HepG2 (cell line): ENCODE data around the gene RNF150. TPM values are rescaled to one million over a fixed set of nuclear protein-coding genes. Genes with fewer than 3 reads are reported as not detected.
A peak's percentile ranks its signal among the peaks of the same experiment; 100 is the strongest.

Experiments
- ATAC-seq: fragments of 200-7000 bp; cut with Tn5 transposase; 3 replicates; pipeline ENCODE4 v1.9.1; 2020; ENCODE audit warnings: mild to moderate bottlenecking, moderate library complexity
- BruUV-seq: library from RNA; stranded (reverse); fragments of 400-500 nt; replicated peaks from 2 replicates; lab custom pipeline; 2021; lab: Mats Ljungman, UMichigan
- CTCF ChIA-PET: fragments of 300-600 bp; formaldehyde crosslinking; extraction: SDS; loops from one replicate; lab custom pipeline; 2021; ENCODE audit warnings: low total read pairs, inconsistent platforms, low intra/inter-chr PET ratio; lab: Yijun Ruan, JAX
- POLR2A ChIA-PET: fragments of 350-600 bp; sonication (Branson Sonifier 250); formaldehyde crosslinking; loops from one replicate; lab custom pipeline; 2020; ENCODE audit warnings: antibody characterized with exemption, inconsistent platforms; lab: Yijun Ruan, JAX
- DNase-seq: peaks from one replicate; pipeline ENCODE4 v3.0.0-alpha.2; 2015; ENCODE audit warnings: low spot score
- FAIRE-seq: peaks from 3 replicates; lab custom pipeline; 2011; peaks lifted over from hg19 to GRCh38; lab: Jason Lieb, UNC
- H2AFZ ChIP-seq: one replicate; pipeline ENCODE4 v1.6.1; 2011; ENCODE audit warnings: low read length, inconsistent platforms
- H3K27ac ChIP-seq: fragments of 300-600 bp; 3 replicates; pipeline ENCODE4 v1.8.0; 2011; ENCODE audit warnings: mixed run types, mild to moderate bottlenecking, mixed read lengths, low read length, inconsistent platforms; ENCODE audit not compliant: insufficient read depth; ENCODE audit errors: extremely low read length
- H3K27me3 ChIP-seq, 2 experiments: fragments of 200-600 bp in 1 of 2; 2 replicates in 1 of 2; 3 replicates in 1 of 2; pipeline versions ENCODE4 v1.6.0 to v1.8.0; 2011; ENCODE audit warnings: low read length in 2 of 2, mild to moderate bottlenecking in 2 of 2, moderate library complexity in 2 of 2, inconsistent platforms in 1 of 2; ENCODE audit not compliant: insufficient read depth in 2 of 2, control insufficient read depth in 1 of 2
- H3K36me3 ChIP-seq, 2 experiments: fragments of 200-600 bp in 1 of 2; replicated peaks in 1 of 2; 2 replicates in 1 of 2; 3 replicates in 1 of 2; pipeline versions ENCODE4 v1.5.1 to v1.8.0; 2011; ENCODE audit warnings: low read length in 2 of 2, inconsistent platforms in 1 of 2; ENCODE audit not compliant: insufficient read depth in 2 of 2, control insufficient read depth in 1 of 2
- H3K4me1 ChIP-seq: 2 replicates; pipeline ENCODE4 v1.5.1; 2012; ENCODE audit warnings: low read length, inconsistent platforms; ENCODE audit not compliant: insufficient read depth
- H3K4me2 ChIP-seq: 2 replicates; pipeline ENCODE4 v1.6.0; 2011; ENCODE audit warnings: low read depth, low read length, inconsistent platforms
- H3K4me3 ChIP-seq, 3 experiments: fragments of 200-600 bp in 1 of 3; sonication (generic), shearing (Covaris generic) in 1 of 3; replicated peaks in 1 of 3; 2 replicates each; pipeline ENCODE4 v1.5.1; 2011 to 2016; ENCODE audit warnings: low read length in 3 of 3, inconsistent platforms in 2 of 3, low read depth in 2 of 3, mild to moderate bottlenecking in 2 of 3, control low read depth in 1 of 3, mixed read lengths in 1 of 3; ENCODE audit not compliant: insufficient read depth in 1 of 3
- H3K79me2 ChIP-seq: one replicate; pipeline ENCODE4 v1.6.1; 2011; ENCODE audit warnings: low read length, inconsistent platforms; ENCODE audit not compliant: insufficient read depth
- H3K9ac ChIP-seq: 2 replicates; pipeline ENCODE4 v1.6.0; 2011; ENCODE audit warnings: mild to moderate bottlenecking, low read depth, low read length, inconsistent platforms; ENCODE audit not compliant: insufficient read depth
- H3K9me3 ChIP-seq: 2 replicates; pipeline ENCODE4 v1.5.1; 2012; ENCODE audit warnings: mild to moderate bottlenecking, low read length
- H4K20me1 ChIP-seq: 2 replicates; pipeline ENCODE4 v1.6.0; 2011; ENCODE audit warnings: inconsistent platforms, mild to moderate bottlenecking, low read length, moderate library complexity; ENCODE audit not compliant: insufficient read depth
- FOXA3 ChIP-seq: IDR thresholded peaks from 2 replicates; pipeline ENCODE4 v1.6.1; 2016; ENCODE audit warnings: missing genetic modification reagents, missing compliant biosample characterization
- HCFC1 ChIP-seq: fragments of 150-350 bp; IDR thresholded peaks from 2 replicates; pipeline ENCODE4 v1.6.1; 2014; ENCODE audit warnings: low read depth, low read length
- PHB2 ChIP-seq: fragments of 450-650 bp; IDR thresholded peaks from 2 replicates; pipeline ENCODE4 v1.6.1; 2018; ENCODE audit not compliant: partially characterized antibody
- THAP11 ChIP-seq: IDR thresholded peaks from 2 replicates; pipeline ENCODE4 v1.6.1; 2016; ENCODE audit warnings: missing biosample characterization, missing genetic modification reagents
- ZNF496 ChIP-seq: sonication (generic); formaldehyde crosslinking; IDR thresholded peaks from 2 replicates; pipeline ENCODE4 v1.8.1; 2023; ENCODE audit warnings: mild to moderate bottlenecking, moderate library complexity, missing genetic modification reagents; ENCODE audit not compliant: insufficient replicate concordance
- WGBS: methylation state at CpG from one replicate; pipeline ENCODE4 v1.1.6; 2017; ENCODE audit warnings: low lambda C conversion rate; 5-methylcytosine and 5-hydroxymethylcytosine counted together
- in situ Hi-C: cut with HindIII; loops from 2 replicates; pipeline ENCODE4 v1.10.0; 2017; ENCODE audit warnings: low pct_unique_long_range_greater_than_20kb; ENCODE audit not compliant: extremely low pct_ligation_motif_present
- intact Hi-C: fragments of 100-400 bp; cut with micrococcal nuclease; formaldehyde crosslinking; loops from one replicate; pipeline ENCODE4 v1.10.0; 2022; ENCODE audit not compliant: unreplicated experiment
- polyA plus RNA-seq, 8 experiments: library from polyadenylated mRNA; depleted of rRNA in 3 of 8; stranded (reverse) in 7 of 8; unstranded in 1 of 8; fragments of >200 nt; fragmentation: Illumina TruSeq in 4 of 8; extraction: Trizol in 4 of 8; gene quantifications; 2 replicates each; pipeline versions ENCODE4 v1.2.1 to v1.2.3, GENCODE V29; 2011 to 2016; ENCODE audit warnings: low read depth in 4 of 8, missing spikeins in 1 of 8, mixed read lengths in 1 of 8; ENCODE audit not compliant: insufficient read depth in 1 of 8
- total RNA-seq, 5 experiments: library from RNA; depleted of rRNA; stranded (reverse); fragments of >200 nt; fragmentation: Illumina TruSeq; extraction: Trizol; gene quantifications; 2 replicates each; pipeline ENCODE4 v1.2.3, GENCODE V29; 2016; ENCODE audit warnings: low read depth in 1 of 5
- TF ChIP-seq, protein P1 (sequence below): fragments of 450-650 bp; IDR thresholded peaks from 2 replicates; pipeline ENCODE4 v1.6.1; 2016

RNF150 gene
- total and polyA plus RNA-seq, 2 of the 13 experiments (the other 11 are each of a cell fraction or from before 2014, with no cell fraction given): 0.02 to 0.03 TPM

DNA sequence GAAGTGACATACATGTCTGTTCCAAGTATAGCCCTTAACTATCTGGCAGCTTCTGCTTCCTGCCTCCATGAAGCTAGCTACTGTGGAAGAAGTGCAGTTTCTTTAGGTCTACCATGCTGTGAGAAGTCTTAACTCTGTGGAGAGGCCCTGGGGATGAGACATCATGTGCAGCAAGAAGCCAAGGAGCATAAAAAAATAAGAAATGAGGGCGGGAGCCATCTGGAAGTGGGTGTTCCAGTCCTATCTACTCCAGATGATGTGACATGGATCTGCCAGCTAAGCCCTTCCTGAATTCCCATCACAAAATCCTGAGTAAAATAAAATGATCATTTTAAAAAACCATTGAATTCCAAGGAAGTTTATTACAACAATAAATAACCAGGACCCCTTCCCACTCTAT lies 289.2 kb downstream of the RNF150 start (continued):
- TF ChIP-seq PHB2 (no peak), ZNF496 (no peak), THAP11 (no peak)

DNA sequence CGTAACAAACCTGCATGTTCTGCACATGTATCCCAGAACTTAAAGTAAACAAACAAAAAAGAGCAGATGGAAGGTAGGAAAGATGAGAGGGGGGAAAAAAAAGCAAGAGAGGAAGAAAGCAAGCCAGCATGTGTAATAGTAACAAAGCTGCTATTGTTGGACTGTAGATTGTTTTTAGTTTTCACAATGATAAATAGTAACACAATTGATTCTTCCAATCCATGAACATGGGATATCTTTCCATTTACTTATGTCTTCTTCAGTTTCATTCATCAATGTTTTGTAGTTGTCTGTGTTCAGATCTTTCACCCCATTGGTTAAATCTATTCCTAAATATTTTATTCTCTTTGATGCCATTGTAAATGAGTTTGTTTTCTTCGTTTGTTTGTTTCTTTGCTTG lies 292.1 kb downstream of the RNF150 start:
- intact Hi-C loops: no loop called here
- TF ChIP-seq FOXA3 (CRISPR knock-in tag): no peak
- no peak for TF ChIP-seq HCFC1
- TF ChIP-seq, protein P1, sequence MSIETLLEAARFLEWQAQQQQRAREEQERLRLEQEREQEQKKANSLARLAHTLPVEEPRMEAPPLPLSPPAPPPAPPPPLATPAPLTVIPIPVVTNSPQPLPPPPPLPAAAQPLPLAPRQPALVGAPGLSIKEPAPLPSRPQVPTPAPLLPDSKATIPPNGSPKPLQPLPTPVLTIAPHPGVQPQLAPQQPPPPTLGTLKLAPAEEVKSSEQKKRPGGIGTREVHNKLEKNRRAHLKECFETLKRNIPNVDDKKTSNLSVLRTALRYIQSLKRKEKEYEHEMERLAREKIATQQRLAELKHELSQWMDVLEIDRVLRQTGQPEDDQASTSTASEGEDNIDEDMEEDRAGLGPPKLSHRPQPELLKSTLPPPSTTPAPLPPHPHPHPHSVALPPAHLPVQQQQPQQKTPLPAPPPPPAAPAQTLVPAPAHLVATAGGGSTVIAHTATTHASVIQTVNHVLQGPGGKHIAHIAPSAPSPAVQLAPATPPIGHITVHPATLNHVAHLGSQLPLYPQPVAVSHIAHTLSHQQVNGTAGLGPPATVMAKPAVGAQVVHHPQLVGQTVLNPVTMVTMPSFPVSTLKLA: peak; percentile 40
- no peak for ATAC-seq
- WGBS: 21% methylated on average over 2 of the region's 2 CpGs
- no peak overlapping the region for H3K27ac ChIP-seq
- no peaks in the 10 kb centered on the region for H3K4me1 ChIP-seq
- H3K79me2 ChIP-seq: no peaks in the 10 kb centered on the region
- H3K4me2 ChIP-seq: no peak overlapping the region
- no TSS peak for BruUV-seq
- H2AFZ ChIP-seq: no peak overlapping the region
- peaks cover 0 to 3% of the 10 kb centered on the region in 2 experiments; a peak in 2 of 5 replicates for H3K27me3 ChIP-seq
- in situ Hi-C loops: loop anchor here (25.0 kb wide), 1 partner anchor 829 kb away; no protein-coding TSS in a partner anchor
- POLR2A ChIA-PET: no interaction called here
- CTCF ChIA-PET: no interaction called here
- no peak overlapping the region for H3K9ac ChIP-seq
- no peak overlapping the region for H3K4me3 ChIP-seq
- FAIRE-seq: no peak
- H4K20me1 ChIP-seq: no peaks in the 10 kb centered on the region
- no peak for DNase-seq
- H3K9me3 ChIP-seq: no peaks in the 10 kb centered on the region
- no peaks in the 10 kb centered on the region for H3K36me3 ChIP-seq
